HG02870 (cell line): ENCODE data around the gene STAG1.
"Not testable (repeated sequence)": the region's sequence is repeated elsewhere in the genome, so short reads cannot be mapped to it uniquely, and the experiment has no call there.

Experiments used
- ATAC-seq: cut with Tn5 transposase; IDR thresholded peaks from one replicate; pipeline ENCODE4 v1.9.1; 2021; ENCODE audit warnings: mild to moderate bottlenecking, moderate library complexity; ENCODE audit not compliant: unreplicated experiment

Gene STAG1

DNA sequence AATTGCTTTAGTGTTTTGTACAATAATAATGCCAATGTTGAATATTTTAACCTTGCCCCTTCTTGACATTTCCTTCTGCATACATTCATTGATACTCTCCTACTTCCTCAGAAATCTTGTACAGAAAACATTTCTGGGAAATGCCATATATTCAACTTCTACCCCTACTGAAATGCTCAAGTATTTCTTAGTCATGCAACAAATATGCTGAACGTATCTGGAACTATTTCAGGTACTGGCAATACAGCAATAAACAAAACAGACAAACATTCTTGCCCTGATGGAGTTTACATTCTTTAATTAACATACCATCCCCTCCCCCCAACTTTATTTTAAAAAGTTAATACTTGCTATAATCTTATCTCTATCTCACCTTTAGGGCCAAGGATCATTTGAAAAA is 147.2 kb downstream of the STAG1 start:
- no peak for ATAC-seq

DNA sequence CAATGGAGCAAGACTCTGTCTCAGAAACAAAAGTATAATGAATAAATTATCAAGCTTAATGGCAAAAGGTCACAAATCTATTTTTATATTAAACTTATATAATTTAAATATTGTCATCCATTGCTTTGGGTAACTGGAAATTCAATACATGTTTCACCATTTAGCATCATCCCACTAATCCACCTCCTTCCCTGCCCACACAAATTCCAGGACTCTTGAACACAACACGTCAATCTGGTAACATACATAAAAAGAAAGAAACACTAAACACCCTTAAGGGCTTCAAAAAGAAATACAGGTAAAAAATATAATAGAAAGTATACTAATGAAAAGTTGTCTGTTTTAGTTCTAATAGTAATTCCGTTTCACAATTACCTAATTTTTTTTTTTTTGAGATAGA is 149.4 kb downstream of the STAG1 start:
- no peak for ATAC-seq

DNA sequence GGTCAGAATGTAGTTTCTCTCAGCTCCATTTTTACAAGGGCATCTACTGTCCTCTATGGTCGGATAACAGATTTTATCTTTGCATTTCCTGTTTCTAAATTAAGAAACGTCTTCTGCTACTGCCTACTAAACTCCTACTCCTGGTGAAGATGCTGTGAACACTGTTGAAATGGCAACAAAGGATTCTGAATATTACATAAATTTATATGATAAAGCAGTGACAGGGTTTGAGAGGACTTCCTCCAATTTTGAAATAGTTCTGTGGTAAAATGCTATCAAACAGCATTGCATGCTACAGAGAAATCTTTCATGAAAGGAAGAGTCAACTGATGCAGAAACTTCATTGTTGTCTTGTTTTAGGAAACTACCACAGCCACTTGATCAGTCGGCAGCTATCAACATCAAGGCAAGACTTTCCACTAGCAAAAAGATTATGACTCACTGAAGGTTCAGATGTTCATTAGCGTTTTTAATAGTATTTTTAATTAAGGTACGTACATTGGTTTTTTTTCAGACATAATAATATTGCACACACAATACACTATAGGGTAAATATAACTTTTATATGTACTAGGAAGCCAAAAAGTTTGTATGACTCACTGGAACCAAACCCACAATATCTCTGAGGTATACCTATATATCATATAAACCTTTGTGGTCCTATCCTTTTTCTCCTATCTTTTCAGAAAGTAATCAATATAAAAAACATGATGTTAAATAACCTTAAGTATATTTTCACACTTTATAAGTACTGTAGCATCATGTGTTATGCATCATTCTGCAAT is 156.1 kb downstream of the STAG1 start:
- ATAC-seq: no peak

DNA sequence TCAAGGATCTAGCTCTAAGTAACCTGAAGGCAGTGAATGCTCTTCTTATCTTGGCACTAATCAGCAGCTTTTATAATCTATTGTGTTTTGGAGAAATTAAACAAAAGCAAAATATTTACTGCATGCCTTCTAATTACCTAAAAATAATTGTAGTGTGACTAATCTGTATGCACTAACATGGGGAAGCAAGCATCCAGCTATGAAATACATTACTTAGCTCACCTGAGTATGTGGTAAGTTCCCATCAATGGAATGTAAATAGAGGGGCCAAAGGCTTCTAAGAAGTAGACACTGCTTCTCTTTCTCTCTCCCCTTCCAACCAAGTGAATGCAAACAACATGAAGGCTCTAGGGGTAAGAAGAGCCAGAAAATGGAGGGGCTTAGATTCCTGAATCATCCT is 165.6 kb downstream of the STAG1 start:
- no peak for ATAC-seq

DNA sequence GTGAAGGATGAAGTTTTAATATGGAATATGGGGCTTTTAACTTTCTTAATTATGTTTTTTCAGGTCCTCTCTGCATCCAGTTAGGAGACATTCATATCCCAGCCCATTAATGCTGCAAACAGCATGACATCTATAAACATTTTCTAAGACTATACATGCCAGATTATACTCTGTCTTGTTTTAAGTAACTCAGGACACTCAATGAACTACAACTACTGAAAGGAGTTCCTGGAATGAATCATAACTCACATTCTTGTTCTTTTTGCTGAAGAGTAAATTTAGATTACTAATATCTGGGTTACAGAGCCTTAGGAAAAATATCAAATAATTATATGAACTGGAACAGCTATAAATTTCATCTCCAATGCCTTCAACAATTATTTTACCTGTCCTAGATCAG is 167.4 kb downstream of the STAG1 start:
- ATAC-seq: no peak

DNA sequence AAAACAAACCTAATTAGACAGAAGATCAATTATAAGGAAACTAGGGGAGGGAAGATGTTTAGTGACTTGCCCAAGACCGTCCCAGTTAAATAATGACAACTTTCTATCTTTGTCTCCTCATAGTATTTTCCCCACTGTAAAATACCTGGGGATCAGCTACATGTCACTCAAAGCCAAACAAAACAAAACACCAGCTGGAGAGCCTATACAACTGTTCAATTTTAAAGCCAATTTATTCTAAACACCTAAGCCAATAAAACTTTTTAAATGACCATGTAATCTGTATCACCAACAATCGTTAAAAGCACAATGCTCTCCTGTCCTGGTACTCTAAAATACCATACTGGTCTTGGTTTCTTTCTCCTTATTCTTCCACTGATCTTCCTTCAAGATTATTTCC is 168.4 kb downstream of the STAG1 start:
- no peak for ATAC-seq

DNA sequence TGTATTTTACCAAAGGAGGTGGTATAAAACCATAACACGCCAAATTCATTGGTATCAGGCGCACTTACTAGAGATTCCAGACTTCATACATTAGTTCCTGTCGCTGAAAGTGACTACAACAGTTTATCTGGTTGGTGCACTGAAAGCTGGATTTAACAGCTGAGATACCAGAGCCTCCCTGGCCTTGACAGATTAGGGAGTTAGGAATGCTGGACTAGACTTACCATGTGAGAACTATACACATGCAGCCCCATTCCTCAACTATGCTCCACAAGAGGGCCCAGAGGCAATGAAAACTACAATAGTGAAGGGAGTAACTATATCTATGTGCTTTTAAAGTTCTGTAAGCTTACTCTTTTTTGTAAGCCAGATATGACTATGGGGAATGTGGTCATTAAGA is 174.4 kb downstream of the STAG1 start:
- ATAC-seq: no peak

DNA sequence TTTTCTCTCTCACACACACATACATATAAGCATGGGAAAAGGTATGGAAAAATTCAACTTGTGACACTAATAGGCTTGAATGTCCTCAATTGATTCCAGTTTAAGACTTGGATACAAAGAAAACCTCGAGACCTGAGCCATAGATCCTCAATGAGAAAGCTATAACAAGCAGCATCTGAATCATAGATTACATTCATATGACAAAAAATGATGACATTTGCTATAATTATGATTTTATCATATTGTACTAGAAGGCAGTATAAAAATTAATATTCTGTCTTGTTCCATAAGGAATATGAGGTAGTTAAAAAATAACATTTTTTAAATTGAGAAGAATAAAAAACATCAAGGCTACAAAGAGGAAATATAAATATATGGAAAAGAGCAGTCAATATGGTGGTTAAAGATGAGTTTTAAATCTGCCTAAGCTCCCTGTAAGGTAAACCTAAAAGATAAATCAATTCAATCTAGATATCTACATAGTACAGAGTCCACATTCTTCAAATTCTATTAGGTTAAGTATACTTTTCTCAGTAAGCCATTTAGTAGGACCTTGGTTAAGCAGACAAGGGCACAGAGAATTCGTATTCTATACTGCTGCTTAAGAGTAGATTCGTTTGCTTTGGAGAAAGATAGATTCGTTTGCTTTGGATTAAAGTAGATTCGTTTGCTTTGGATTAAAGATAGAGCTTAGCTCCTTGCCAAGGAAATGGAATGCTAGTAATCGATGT is 175.7 kb downstream of the STAG1 start:
- ATAC-seq: no peak

DNA sequence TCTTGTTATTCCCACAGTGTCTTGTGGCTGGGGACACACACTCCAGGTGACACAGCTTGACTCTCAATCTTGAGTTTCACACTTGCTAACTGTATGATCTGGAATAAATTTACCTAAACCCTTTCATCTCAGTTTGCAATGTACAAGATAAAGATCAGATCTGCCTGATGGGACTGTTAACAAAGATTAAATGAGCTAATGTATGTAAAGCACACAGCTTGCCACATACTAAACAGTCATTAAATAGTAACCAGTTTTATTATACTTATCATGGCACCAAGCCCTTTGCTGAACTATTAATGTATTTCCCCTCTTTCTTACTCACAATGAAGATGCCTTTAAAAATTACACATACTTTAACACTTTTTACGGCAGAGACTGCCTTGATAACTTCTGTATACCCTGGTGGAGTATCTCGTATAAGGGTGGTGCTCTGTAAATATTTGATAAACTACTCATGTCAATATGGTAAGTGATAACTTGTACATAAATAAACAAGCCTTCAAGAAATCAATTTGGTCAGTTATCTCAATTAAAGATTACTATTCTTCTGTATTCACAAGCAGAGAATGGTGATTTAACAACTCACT is 184.5 kb downstream of the STAG1 start:
- ATAC-seq: no peak

DNA sequence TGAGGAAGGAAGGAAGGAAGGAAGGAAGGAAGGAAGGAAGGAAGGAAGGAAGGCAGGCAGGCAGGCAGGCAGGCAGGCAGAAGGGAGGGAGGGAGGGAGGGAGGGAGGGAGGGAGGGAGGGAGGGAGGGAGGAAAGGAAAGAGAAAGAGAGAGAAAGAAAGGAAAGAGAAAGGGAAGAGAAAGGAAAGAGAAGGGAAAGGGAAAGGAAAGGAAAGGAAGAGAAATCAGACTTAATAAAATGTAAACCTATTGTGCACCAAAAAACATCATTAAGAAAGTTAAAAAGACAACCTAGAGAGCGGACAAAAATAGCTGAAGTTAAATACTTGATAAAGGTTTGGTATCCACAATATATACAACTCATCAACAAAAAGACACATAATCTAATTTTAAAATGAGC is 187.2 kb downstream of the STAG1 start:
- ATAC-seq: not testable (repeated sequence)

DNA sequence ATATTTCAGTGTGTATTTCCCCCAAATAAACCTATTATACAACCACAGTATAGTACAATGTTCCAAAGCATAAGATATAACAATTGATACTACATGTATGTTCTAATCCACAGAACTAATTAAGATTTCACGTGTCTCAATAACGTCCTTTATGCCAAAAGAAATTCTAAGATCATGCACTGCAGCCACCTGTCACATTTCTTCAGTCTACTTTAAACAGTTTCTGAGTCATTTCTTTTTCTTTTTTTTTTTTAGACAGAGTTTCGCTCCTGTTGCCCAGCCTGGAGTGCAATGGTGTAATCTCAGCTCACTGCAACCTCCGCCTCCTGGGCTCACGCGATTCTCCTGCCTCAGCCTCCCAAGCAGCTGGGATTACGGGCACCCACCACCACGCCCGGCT is 190.2 kb downstream of the STAG1 start:
- no peak for ATAC-seq

DNA sequence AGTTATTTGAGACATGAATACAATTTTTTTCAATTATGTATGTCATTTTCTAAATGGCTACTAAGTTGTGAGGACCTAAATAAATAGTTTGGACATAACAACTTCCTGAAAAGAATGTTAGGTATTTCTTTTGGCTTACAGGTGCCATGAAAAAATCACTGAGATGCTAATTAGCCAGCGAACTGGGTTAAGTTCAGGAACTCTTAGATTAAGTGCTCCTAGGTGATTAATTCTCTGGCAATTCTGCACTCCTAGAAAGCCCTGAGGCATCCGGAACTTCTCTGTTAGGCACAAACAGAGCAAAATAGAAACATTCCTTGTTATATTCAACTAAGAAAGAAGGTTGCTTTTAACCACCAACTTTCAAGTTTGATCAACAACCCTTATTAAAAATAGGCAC is 192.3 kb downstream of the STAG1 start:
- ATAC-seq: no peak

DNA sequence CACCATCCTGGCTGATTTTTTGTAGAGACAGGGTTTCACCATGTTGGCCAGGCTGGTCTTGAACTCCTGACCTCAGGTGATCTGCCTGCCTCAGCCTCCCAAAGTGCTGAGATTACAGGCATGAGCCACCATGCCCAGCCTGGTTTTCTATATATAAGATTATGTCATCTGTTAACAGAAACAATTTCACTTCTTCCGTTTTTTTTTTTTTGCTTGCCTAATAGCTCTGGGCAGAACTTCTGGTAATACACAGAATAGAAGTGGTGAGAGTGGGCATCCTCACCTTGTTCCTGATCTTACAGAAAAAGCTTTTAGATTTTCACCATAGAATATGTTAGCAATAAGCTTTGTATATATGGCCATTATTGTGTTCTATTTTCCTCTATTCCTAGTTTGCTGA is 202.7 kb downstream of the STAG1 start:
- ATAC-seq: not testable (repeated sequence)

DNA sequence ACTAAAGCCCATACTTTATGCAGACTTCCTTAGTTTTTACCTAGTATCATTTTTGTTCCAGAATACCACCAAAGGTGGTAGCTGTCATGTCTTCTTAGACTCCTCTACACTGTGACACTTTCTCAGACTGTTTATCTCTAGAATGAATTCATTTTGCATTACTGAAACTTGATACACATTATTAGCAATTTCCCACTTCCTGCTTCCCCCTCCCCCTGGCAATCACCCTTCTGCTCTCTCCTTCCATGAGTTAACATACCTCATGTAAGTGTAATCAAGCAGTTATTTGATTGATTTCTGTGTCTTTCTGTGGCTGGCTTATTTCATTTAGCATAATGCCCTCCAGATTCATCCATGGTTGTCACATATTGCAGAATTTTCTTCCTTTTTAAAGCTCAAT is 204.9 kb downstream of the STAG1 start:
- no peak for ATAC-seq

DNA sequence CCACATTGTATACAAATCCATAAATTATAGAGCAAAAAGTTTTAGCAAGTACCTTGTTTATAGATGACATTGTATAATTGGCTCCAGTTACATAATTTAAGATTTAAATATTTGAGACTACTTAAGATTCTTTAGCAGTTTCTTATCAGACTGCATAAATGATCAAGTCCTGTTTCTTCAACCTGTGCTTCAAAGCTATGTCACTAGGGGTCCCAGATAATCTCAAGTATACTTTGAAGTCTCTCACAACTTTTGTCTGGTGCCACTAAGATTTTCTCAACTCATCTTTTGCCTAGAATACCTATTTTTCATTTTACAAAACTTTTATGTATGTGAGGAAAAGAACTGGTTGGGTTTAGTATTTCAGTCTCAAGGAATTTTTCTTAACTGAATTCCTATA is 205.5 kb downstream of the STAG1 start:
- no peak for ATAC-seq

DNA sequence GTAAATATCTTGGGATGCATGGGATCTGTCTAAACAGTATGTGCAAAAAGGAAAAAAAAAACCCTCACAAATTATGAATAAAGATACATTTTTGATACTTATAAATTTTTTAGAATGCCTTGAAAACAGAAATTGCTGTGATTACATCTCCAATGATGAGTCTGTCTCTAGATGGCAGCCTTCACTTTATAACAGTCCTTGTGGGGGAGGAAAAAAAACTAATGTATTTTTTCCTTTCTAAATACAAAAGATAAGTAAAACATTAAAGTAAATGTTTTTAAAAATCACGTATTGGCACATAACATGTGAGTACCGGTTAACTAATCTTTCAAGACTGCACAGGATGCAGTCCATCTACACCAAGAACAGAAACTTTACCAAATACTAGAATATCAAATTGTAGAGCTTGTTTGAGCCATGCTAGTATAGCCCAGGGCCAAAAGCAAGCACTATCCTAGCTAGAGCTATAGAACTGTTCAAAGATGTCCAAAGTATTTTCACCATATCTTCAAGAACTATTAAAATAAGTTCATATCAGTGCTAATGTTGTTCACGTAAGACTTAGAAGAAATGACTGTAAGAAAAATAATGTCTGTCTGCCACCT is 206.4 kb downstream of the STAG1 start:
- ATAC-seq: no peak

DNA sequence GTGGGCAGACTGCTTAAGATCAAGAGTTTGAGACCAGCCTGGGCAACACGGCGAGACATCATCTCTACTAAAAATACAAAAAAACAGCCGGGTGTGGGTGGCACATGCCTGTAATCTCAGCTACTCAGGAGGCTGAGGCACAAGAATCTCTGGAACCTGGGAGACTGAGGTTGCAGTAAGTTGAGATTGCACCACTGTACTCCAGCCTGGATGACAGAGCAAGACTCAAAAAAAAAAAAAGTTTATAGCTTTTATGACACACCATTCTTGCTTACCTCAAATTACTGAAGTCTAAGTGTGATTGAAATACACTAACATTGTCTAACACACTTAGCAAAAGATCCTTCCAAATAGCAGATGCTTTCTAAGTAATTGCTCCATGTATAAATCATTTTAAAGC is 207.6 kb downstream of the STAG1 start:
- ATAC-seq: no peak

DNA sequence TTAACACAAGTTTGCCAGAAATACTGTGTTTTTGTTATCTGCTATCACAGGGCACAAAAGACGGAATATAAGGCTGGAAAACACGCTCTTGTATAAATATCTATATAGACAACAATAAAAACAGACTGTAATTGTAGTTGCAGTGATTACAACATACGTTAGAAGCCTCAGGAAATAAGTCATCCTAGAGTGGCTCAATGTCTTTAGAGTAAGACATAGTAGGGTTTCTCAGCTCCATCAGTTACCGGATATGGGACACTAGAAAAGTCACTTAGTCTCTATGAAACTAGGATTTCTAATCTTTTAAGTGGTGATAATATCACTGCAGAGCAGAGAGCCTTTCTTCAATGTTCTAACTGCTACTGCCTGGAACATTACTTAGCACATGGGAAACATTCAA is 208.8 kb downstream of the STAG1 start:
- ATAC-seq: no peak

DNA sequence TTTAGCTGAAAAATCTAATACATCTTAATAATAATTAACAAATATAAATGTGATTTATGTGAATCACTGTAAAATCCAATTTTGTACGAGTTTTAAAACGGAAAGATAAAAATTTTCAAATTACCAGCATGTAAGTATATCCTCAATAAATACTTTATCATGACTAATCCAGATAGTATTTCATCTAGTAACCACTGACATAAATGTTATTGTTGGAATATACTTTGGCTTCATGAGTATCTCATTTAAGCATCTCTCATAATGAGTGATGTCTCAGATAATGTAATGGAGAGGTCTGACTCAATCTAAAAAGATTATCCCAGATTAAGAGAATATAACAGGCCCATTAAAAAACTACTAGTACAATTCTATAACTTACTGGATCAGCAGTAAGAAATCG is 216.3 kb downstream of the STAG1 start:
- no peak for ATAC-seq

DNA sequence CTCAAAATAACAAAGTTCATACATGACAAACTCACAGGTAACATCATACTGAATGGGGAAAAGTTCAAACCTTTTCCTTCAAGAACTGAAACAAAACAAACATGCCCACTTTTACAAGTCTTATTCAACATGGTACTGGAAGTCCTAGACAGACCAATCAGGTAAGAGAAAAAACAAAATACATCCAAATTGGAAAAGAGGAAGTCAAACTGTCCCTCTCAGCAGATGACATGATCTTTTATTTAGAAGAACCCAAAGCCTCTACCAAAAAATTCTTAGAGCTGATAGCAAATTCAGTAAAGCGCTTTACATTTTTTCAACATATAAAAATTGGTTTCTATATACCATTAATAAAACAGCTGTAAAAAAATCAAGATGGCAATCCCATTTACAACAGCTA is 219.4 kb downstream of the STAG1 start:
- no peak for ATAC-seq

DNA sequence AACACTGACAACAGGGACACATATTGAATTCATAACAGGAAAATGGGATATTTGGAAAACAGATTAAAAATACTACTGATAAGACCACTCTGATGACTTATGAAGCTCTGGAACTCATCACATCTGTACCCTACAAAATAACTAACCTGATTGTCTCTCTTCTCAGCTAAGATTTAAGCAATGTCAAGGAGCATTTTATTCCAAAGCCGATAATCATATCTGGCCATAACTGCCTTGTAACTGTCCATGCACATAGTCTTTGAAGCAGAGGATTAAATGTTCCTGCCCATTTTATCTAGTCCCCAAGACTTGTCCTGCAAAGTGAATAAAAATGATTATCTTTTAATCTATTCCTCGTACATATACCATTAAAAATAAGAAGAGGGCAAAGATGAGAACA is 234.1 kb downstream of the STAG1 start:
- ATAC-seq: no peak

DNA sequence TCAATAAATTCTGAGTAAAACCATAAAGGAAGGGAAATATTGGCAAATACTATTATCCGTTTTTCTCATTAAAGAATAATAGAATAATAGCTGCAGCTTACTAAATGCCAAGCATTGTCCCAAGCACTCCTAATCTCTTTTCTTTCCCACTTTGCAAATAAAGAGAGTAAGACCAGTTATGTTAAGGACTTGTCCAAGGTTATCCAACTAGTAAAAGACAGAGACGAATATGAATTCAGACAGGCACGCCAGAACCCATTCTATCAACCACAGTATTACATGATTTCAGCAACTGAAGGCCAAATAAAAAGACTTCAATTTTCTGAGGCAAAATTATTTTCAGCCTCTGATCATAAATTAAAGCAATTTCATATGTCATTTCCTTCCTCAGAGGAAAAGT is 235.5 kb downstream of the STAG1 start:
- no peak for ATAC-seq
